Stimulated activated CD4-positive, alpha-beta T cell treated with anti-CD3 and anti-CD28 coated beads, Interleukin-12 subunit alpha, Interleukin-12 subunit beta, amount 100 ng/mL, for 48 hours (primary cell): Measurements from ENCODE around the gene SH3RF1.
A peak's percentile ranks its signal among the peaks of the same experiment; 100 is the strongest.
"Not testable (repeated sequence)": the region's sequence is repeated elsewhere in the genome, so short reads cannot be mapped to it uniquely, and the experiment has no call there.

Source experiments
- DNase-seq, 3 donors: peaks; one replicate each; pipeline ENCODE4 v3.0.0-alpha.2; 2020; ENCODE audit warnings: low read depth in 2 of 3, low spot score in 1 of 3

SH3RF1 gene

GRCh38 chr4:169270810-169271691 lies at the start of gene SH3RF1:
Gene SH3RF1, minus strand, starts transcription at chr4:169270956. Its CDS starts 1,744 bp downstream, at chr4:169269212.
- peak in 1 of 3 donors; percentile 38 for DNase-seq

GRCh38 chr4:169315530-169316343 lies 45.0 kb upstream of the SH3RF1 start:
- no peak for DNase-seq

GRCh38 chr4:169314906-169315305 lies 44.1 kb upstream of the SH3RF1 start:
- no peak for DNase-seq

GRCh38 chr4:169313732-169314131 lies 43.0 kb upstream of the SH3RF1 start:
- DNase-seq, result no peak

DNA sequence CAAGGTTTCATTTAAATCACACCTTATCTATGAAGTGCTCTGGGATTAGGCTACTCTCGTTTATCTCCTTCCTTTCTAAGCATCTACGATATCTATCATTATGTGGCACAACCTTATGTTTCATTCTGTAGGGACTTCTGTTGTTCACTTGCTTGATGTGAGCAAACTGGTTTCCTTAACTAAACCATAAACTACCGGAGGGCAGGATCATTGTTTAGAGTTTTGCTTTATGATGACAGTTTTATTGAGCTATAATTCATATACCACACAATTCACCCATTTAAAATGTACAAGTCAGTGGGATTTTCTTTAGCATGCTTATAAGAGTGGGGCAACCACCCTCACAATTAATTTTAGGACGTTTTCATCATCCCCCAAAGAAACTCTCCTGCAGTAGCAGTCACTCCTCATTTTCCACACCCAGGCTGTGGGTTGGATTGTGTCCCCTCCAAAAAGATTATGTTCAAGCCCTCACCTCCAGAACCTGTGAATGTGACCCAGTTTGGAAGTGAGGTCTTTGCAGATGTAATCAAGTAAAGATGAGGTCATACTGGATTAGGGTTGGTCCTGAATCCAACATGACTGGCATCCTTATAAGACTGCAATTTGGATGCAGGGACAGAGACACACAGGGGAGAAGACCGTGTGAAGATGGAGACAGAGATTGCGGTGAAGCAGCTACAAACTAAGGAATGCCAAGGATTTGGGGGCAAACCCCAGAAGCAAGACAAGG lies 42.1 kb upstream of the SH3RF1 start:
- no peak for DNase-seq

DNA sequence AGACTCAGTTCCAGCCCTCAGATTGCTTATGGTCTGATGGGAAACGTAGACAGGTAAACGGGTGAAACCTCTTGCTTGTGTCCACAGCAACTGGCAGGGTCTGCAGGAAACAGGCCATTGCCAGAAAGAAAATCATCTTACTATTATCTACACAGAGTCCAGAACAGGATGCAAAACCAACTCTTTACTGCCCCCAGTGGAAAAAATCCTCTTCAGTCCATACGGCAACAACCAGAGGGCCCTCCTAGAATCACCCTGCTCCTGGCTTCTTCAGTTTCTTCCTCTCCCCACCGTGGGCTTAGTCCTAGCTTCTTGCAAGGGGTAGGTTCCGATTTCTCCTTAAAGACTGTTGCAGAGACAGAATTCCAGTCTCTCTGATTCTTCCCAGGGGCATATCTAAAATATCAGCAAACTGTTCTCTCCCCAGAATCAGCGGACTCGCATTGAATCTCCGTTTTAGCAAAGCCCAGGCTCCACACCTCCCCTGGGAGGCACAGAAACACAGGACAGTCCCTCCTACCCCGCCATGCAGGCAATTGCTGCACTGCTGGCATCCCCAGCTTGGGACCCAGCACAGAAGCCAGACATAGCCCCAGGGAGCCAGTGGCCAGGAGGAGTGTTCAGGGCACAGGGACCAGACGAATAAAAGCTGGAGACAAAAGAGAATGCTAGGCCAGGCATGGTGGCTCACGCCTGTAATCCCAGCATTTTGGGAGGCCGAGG lies 41.0 kb upstream of the SH3RF1 start:
- DNase-seq, result no peak

- no peak for DNase-seq
These were observed 38.7 kb upstream of the SH3RF1 start for GRCh38 chr4:169309326-169309967.

- no peak for DNase-seq
These were observed 36.8 kb upstream of the SH3RF1 start for GRCh38 chr4:169307576-169307975.

- no peak for DNase-seq
These were observed 34.9 kb upstream of the SH3RF1 start for GRCh38 chr4:169305651-169306050.

GRCh38 chr4:169305173-169305572 lies 34.4 kb upstream of the SH3RF1 start:
- DNase-seq, result no peak

DNA sequence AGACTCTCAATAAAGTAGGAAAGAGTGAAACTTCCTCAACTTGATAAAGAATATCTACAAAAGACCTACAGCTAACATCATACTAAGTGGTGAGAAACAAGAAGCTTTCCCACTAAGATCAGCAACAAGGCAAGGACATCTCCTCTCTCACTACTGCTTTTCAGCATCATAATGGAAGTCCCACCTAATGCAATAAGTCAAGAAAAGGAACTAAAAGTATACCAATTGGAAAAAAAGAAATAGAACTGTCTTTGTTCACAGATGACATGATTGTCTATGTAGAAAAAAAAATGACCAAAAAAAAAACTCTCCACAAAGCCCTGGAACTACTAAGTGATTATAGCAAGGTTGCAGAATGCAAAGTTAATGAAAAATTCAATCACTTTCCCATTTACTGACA lies 25.1 kb upstream of the SH3RF1 start:
- DNase-seq, result no peak

DNA sequence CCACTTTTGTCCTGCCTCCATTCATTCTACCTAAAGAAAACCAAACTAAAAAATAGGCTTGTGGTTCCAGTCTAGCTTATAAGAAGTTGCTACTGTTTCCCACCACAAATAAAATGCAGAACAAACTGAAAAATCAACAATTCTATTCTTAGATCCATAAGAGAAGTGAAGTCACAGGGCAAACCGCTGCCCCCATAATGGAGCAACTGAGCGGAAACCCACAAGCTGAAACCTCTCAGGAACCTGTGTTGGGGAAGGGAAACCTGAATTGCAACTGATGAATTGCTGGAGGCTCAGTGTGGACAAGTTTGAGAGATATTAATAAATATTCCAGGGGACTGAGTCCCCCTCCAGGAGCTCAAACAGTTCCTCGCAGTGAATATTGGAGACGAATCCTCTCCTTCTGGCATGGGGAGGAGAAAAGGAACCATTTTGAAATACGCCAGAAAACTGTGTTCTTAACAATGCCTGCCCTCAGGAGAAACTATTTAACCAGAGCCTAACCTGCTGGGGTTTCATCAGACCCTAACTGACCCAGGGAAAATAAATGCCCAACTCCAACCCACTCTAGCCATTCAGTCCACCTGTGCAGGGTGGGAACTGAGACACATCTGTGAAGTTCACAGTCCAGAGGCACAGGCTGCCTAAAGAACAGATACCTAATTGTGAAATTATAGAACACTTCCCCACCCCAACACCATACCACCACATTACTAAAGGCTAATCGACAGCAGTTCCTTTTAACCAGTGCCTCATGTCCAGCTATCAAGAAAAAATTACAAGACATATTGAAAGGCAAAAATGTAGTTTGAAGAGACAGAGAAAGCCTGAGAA lies 22.8 kb upstream of the SH3RF1 start:
- DNase-seq, result no peak

DNA sequence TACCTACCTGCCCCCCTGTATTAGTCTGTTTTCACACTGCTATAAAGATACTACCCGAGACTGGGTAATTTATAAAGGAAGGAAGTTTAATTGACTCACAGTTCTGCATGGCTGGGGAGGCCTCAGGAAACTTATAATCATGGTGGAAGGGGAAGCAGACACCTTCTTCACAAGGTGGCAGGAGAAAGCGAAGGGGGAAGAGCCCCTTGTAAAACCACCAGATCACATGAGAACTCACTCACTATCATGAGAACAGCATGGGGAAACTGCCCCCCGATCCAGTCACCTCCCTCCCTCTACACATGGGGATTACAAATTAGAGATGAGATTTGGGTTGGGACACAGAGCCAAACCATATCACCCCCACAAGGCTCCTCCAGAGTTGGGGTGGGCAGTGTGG lies 17.2 kb upstream of the SH3RF1 start:
- not testable (repeated sequence) for DNase-seq

DNA sequence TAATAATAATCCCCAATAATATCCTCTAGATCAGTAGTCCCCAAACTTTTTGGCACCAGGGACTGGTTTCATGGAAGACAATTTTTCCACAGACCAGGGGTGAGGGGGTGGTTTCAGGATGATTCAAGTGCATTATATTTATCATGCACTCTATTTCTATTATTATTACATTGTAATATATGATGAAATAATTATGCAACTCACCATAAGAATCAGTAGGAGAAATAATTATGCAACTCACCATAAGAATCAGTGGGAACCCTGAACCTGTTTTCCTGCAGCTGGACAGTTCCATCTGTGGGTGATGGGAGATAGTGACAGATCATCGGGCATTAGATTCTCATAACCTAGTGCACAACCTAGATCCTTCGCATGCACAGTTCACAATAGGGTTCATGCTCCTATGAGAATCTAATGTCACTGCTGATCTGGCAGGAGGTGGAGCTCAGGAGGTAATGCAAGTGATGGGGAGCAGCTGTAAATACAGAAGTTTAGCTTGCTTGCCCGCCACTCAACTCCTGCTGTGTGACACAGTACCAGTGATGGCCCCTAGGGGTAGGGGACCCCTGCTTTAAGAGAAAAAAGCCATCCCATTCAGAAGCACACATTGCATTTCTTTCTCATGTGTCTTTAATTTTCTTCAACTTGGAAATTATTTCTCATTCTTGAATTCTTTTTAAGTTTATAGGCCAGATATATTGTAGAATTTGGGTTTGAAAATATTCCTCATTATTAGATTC lies 16.0 kb upstream of the SH3RF1 start:
- no peak for DNase-seq

GRCh38 chr4:169283114-169283509 lies 12.4 kb upstream of the SH3RF1 start:
- no peak for DNase-seq

DNA sequence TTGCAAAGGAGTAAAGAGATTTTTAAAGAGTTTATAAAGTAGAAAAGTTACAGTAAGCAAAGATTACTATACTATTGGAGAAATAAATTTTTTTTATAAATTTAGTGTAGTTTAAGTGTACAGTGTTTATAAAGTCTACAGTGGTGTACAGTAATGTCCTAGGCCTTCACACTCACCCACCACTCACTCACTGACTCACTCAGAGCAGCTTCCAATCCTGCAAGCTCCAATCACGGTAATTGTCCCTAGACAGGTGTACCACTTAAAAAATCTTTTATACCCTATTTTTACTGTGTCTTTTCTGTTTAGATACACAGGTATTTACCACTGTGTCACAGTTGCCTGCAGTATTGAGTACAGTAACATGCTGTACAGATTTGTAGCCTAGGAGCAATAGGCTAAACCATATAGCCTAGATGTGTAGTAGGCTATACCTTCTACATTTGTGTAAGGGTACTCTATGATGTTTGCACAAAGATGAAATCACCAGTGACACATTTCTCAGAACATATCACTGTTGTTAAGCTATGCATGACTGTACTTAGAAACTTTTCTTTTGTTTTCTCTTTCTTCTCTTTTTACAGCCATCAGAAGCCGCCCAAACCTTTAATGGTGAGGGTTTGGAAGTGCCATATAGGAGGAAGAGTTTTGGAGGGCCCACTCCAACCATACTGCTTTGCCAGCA lies 11.8 kb upstream of the SH3RF1 start:
- DNase-seq, result no peak

GRCh38 chr4:169279108-169279507 lies 8.4 kb upstream of the SH3RF1 start:
- DNase-seq, result no peak

GRCh38 chr4:169278624-169279023 lies 7.9 kb upstream of the SH3RF1 start:
- DNase-seq, result no peak
